GM23248 (cell line): ENCODE data around the gene UVRAG.
"Not testable (repeated sequence)": the region's sequence is repeated elsewhere in the genome, so short reads cannot be mapped to it uniquely, and the experiment has no call there.

Source experiments
- EZH2 ChIP-seq: fragments of 200-600 bp; sonication (generic); IDR thresholded peaks from 2 replicates; pipeline ENCODE4 v1.6.1; 2018; ENCODE audit warnings: antibody characterized with exemption, mild to moderate bottlenecking; ENCODE audit not compliant: insufficient read depth, poor library complexity, severe bottlenecking
- EZH2phosphoT487 ChIP-seq: fragments of 200-600 bp; sonication (generic); IDR thresholded peaks from 2 replicates; pipeline ENCODE4 v1.6.1; 2018; ENCODE audit warnings: antibody characterized with exemption, moderate library complexity, mild to moderate bottlenecking, low read depth; ENCODE audit not compliant: insufficient read depth

DNA sequence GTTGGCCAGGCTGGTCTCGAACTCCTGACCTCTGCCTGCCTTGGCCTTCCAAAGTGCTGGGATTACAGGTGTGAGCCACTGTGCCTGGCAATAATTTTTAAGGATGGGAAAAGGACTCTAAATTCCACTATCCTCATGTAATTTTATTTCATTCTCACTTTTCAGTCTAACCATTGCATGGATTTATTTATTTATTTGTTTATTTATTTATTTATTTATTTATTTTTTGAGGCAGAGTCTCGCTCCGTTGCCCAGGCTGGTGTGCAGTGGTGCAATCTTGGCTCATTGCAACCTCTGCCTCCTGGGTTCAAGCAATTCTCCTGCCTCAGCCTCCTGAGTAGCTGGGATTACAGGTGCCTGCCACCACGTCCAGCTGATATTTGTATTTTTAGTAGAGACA is 38.6 kb downstream of the UVRAG start:
- TF ChIP-seq EZH2, EZH2phosphoT487: not testable (repeated sequence)
